Stimulated activated CD8-positive, alpha-beta memory T cell treated with anti-CD3 and anti-CD28 coated beads, Interleukin-4, amount 100 ng/mL, for 1 hour (primary cell): Measurements from ENCODE around the gene EXO5.
"Not testable (repeated sequence)": the region's sequence is repeated elsewhere in the genome, so short reads cannot be mapped to it uniquely, and the experiment has no call there.

Experiments
- DNase-seq, 2 donors: peaks; one replicate each; pipeline ENCODE4 v3.0.0-alpha.2; 2020; ENCODE audit warnings: low read depth in 2 of 2, low spot score in 1 of 2

Gene EXO5

DNA sequence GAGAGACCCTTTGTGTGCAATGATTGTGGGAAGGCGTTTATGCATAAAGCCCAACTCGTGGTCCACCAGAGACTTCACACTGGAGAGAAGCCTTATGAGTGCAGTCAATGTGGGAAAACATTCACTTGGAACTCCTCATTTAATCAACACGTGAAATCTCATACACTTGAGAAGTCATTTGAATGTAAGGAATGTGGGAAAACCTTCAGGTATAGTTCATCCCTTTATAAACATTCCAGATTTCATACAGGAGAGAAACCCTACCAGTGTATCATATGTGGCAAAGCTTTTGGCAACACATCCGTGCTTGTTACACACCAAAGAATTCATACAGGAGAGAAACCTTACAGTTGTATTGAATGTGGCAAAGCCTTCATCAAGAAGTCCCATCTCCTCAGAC, 38.4 kb downstream of the EXO5 start:
- no peak for DNase-seq

DNA sequence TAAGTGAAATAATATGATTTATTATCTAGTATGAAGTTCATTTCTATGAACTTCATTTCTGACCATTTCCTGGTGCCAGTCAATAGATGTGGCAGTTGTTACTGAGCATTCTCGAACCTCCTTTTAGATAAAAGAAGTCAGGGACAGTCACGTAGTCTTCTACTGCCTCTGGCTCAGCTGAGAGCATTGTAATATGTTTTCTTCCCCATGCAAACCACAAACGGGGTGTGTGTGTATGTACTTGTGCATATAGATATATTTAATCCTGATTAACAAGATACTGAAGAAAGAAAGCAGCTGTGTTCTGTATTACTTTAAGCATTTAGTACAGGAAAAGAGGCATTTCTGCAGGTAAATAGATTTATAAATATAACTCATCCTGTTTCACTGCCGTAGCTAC, 44.5 kb downstream of the EXO5 start:
- DNase-seq = no peak

DNA sequence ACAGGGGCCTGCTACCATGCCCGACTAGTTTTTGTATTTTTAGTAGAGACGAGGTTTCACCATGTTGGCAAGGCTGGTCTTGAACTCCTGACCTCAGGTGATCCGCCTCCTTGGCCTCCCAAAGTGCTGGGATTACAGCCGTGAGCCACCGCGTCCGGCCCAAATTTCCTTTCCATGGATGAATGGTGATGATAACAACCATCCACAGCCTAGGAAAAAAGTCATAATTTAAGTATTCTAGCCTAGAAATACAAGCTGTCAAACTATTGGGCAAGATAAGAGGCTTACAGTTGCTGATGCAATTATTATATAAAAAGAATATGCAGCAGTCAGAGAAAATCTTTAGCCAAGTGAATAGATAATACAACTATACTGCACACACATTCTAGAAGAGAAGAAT, 46.2 kb downstream of the EXO5 start:
- DNase-seq = not testable (repeated sequence)

DNA sequence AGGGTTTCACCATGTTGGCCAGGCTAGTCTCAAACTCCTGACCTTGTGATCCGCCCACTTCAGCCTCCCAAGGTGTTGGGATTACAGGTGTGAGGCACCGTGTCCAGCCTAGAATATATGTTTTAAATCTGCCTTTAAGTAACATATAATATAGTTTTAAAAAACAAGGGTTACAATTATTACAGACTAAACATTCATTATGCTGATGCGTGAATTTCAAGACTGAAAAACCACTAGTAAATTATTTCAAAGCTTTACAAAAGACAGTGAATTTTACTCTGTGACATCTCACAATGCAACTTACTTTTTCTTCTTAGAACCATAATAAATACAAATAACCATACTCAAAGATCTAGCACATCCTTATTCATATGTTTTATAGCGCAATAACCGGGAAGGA, 47.6 kb downstream of the EXO5 start:
- no peak for DNase-seq

DNA sequence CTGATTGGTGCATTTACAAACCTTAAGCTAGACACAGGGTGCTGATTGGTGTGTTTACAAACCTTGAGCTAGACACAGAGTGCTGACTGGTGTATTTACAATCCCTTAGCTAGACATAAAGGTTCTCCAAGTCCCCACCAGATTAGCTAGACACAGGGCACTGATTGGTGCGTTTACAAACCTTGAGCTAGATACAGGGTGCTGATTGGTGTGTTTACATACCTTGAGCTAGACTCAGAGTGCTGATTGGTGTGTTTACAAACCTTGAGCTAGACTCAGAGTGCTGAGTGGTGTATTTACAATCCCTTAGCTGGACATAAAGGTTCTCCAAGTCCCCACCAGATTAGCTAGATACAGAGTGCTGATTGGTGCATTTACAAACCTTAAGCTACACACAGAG, 49.7 kb downstream of the EXO5 start:
- not testable (repeated sequence) for DNase-seq

DNA sequence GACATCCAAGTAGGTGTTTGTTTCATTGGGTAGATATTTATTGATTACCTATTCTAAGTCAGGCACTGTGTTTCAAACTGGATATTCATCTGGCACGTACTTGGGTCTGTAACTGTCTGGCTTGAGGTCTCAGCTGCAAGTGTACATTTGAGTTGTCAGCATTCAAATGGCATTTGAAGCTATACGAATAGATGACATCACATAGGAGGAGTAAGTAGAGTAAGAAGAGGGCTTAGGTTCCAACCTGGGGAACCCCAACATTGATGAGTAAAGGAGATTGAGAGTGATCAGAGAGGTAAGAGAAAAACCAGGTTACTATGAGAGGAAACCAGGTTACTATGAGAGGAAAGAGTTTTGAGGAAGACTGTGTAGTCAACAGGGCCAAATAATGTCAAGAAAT, 53.6 kb downstream of the EXO5 start:
- no peak for DNase-seq

DNA sequence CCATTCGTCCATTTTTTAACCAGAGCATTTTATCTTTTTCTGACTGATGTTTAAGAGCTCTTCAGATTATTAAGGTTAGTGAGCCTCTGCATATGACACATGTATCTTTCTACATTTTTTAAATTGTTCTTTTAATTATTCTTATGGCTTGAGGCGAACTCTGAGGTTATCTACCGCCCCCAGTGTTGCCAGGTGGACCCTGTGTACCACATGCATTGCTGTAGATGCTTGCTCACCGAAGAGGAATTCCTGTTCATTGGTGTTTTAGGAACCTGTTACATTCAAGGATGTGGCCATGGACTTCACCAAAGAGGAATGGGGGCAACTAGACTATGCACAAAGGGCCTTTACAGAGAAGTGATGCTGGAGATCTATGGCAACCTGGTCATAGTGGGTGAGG, 54.7 kb downstream of the EXO5 start:
- DNase-seq = no peak

DNA sequence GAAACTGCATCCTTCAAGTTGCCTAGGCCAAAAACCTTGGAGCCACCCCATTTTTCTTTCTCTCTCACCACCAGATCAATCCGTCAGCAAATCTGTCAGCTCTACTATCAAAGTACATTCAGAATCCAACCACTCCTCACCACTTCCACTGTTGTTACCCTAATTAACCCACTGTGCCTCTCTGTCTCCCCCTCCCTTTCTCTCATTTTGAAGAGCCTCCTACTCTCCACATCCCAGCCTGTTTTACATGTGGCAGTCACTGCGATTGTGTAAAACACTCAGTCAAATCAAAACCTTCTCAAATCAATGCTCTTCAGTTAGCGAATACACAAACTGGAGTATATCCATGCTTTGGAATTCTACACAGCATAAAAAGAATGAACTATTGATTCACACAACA, 55.9 kb downstream of the EXO5 start:
- no peak for DNase-seq

DNA sequence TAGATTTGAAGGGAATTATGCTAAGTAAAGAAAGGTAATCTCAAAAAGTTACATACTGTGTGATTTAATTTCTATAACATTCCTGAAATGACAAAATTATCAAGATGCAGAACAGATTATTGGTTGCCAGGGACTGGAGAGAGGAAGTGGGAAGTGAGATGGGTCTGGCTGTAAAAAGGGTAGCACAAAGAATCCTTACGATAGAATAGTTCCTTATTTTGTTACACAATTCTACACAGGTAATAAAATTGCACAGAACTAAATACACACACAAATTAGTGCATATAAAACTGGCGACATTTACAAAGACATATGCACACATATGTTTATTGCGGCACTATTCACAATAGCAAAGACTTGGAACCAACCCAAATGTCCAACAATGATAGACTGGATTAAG, 56.3 kb downstream of the EXO5 start:
- no peak for DNase-seq
